GM12874 (cell line): ENCODE results near the gene YES1.

Experiments
- TF ChIP-seq, protein P1 (sequence below): IDR thresholded peaks from 2 replicates; pipeline ENCODE4 v1.5.1; 2011; ENCODE audit warnings: low read depth, mild to moderate bottlenecking, control low read depth, low read length, moderate library complexity; ENCODE audit not compliant: insufficient read depth

The YES1 gene

DNA sequence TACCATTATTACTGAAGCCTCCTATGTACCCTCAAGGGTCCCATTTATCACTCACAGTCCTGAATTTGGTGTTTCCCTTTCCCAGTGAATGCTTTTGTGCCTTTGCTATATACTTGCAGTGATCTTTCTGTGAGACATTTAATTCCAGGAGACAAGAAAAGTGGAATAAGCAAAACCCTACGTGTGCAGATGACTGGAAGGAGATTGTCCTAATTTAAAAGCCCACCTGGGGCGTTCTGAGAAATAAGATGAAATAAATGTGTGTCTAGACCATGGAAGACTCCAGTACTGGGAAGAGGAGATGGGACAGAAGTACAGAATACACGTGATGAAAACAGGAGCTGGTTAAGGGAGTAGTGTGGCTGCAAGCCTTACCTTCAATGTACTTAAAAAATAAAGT, 135.3 kb downstream of the YES1 start:
- TF ChIP-seq, protein P1, sequence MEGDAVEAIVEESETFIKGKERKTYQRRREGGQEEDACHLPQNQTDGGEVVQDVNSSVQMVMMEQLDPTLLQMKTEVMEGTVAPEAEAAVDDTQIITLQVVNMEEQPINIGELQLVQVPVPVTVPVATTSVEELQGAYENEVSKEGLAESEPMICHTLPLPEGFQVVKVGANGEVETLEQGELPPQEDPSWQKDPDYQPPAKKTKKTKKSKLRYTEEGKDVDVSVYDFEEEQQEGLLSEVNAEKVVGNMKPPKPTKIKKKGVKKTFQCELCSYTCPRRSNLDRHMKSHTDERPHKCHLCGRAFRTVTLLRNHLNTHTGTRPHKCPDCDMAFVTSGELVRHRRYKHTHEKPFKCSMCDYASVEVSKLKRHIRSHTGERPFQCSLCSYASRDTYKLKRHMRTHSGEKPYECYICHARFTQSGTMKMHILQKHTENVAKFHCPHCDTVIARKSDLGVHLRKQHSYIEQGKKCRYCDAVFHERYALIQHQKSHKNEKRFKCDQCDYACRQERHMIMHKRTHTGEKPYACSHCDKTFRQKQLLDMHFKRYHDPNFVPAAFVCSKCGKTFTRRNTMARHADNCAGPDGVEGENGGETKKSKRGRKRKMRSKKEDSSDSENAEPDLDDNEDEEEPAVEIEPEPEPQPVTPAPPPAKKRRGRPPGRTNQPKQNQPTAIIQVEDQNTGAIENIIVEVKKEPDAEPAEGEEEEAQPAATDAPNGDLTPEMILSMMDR, result no peak

DNA sequence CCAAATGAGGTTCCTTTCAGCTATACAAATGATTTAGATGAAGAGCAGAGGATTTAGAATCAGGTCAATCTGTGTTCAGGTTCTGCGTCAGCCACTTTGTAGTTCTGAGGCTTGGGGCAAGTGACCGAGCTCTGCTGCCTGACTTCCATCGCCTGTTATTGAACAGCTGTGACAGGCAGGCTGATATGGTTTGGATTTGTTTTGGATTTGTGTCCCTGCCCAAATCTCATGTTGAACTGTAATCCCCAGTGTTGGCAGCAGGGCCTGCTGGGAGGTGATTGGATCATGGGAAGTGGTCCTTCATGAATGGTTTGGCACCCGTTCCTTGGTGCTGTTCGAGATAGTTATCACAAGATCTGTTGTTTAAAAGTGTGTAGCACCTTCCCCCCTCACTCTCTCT, 136.0 kb downstream of the YES1 start:
- TF ChIP-seq, protein P1, result no peak

DNA sequence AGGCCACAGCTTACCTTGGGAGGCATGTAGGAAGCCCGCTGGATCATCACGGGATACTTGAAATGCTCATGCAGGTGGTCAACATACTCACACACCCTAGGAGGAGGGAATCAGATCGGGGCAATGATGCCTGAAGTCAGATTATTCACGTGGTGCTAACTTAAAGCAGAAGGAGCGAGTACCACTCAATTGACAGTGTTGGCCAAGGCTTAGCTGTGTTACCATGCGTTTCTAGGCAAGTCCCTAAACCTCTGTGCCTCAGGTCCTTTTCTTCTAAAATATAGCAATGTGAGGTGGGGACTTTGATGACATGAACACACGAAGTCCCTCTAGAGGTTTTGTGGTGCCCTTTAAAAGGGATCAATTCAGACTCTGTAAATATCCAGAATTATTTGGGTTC, 136.7 kb downstream of the YES1 start:
- TF ChIP-seq, protein P1, result no peak

DNA sequence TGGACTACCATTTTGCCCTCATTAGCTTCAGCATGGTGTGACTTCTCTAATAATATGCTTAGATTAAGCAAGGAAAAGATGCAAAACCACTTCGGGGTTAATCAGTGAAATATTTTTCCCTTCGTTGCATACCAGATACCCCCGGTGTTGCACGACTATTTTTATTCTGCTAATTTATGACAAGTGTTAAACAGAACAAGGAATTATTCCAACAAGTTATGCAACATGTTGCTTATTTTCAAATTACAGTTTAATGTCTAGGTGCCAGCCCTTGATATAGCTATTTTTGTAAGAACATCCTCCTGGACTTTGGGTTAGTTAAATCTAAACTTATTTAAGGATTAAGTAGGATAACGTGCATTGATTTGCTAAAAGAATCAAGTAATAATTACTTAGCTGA, 138.3 kb downstream of the YES1 start:
- TF ChIP-seq, protein P1, result no peak

DNA sequence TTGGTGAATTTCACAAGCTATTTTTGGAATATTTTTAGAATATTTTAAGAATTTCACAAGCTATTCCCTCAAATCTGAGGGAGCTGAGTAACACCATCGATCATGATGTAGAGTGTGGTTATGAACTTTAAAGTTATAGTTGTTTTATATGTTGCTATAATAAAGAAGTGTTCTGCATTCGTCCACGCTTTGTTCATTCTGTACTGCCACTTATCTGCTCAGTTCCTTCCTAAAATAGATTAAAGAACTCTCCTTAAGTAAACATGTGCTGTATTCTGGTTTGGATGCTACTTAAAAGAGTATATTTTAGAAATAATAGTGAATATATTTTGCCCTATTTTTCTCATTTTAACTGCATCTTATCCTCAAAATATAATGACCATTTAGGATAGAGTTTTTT, 138.7 kb downstream of the YES1 start:
- TF ChIP-seq, protein P1, result no peak
